Natural killer cell (primary cell): Measurements from ENCODE around the gene ZC3H12C. TPM values are rescaled to one million over a fixed set of nuclear protein-coding genes. Genes with fewer than 3 reads are reported as not detected.

Source experiments
- ATAC-seq, 3 donors: fragments of 150-1000 bp in 2 of 3; fragments of 200-7000 bp in 1 of 3; cut with Tn5 transposase; 1 replicate in 1 of 3; 2 replicates in 2 of 3; pipeline ENCODE4 v1.10.0; 2021; ENCODE audit warnings: mild to moderate bottlenecking in 2 of 3, moderate library complexity in 2 of 3
- DNase-seq, 2 donors: peaks; one replicate each; pipeline versions ENCODE4 v3.0.0 to v3.0.0-alpha.2; 2013 to 2021; ENCODE audit warnings: mixed read lengths in 1 of 2
- H3K27ac ChIP-seq: one replicate; pipeline ENCODE4 v1.5.1; 2013; ENCODE audit warnings: mild to moderate bottlenecking, low read length
- H3K27me3 ChIP-seq: one replicate; pipeline ENCODE4 v1.6.1; 2013; ENCODE audit warnings: low read length; ENCODE audit not compliant: control insufficient read depth, insufficient read depth
- H3K36me3 ChIP-seq: one replicate; pipeline ENCODE4 v1.6.1; 2013; ENCODE audit warnings: low read length; ENCODE audit not compliant: control insufficient read depth, insufficient read depth
- H3K4me1 ChIP-seq: one replicate; pipeline ENCODE4 v1.6.1; 2013; ENCODE audit warnings: low read length; ENCODE audit not compliant: control insufficient read depth, insufficient read depth
- H3K4me3 ChIP-seq: one replicate; pipeline ENCODE4 v1.5.1; 2013; ENCODE audit warnings: low read length
- H3K9me3 ChIP-seq: one replicate; pipeline ENCODE4 v1.6.1; 2013; ENCODE audit warnings: low read length; ENCODE audit not compliant: control insufficient read depth, insufficient read depth
- H3K27ac Mint-ChIP-seq, 2 donors: one replicate each; pipeline ENCODE4 v1.8.0; 2022; ENCODE audit warnings: mild to moderate bottlenecking in 2 of 2, mixed read lengths in 2 of 2, moderate library complexity in 1 of 2
- H3K27me3 Mint-ChIP-seq, 2 donors: one replicate each; pipeline ENCODE4 v1.8.0; 2022; ENCODE audit warnings: low read depth in 2 of 2, mixed read lengths in 2 of 2
- H3K36me3 Mint-ChIP-seq: one replicate; pipeline ENCODE4 v1.8.0; 2022; ENCODE audit warnings: mixed read lengths
- H3K4me1 Mint-ChIP-seq, 2 donors: one replicate each; pipeline ENCODE4 v1.8.0; 2022; ENCODE audit warnings: mixed read lengths in 2 of 2
- H3K4me3 Mint-ChIP-seq: one replicate; pipeline ENCODE4 v1.8.0; 2022; ENCODE audit warnings: mild to moderate bottlenecking, moderate library complexity, mixed read lengths
- H3K9me3 Mint-ChIP-seq, 2 donors: one replicate each; pipeline ENCODE4 v1.8.0; 2022; ENCODE audit warnings: mixed read lengths in 2 of 2
- WGBS: methylation state at CpG from one replicate; pipeline ENCODE4 v1.1.7; 2013; ENCODE audit warnings: missing lambda C conversion rate; ENCODE audit not compliant: insufficient coverage; 5-methylcytosine and 5-hydroxymethylcytosine counted together
- intact Hi-C: fragments of 100-400 bp; cut with micrococcal nuclease; formaldehyde crosslinking; loops from one replicate; pipeline ENCODE4 v1.14.2; 2022
- total RNA-seq, 4 donors: library from RNA; stranded (reverse); fragments of 120-200 nt in 1 of 4; gene quantifications; one replicate each; pipeline versions ENCODE4 v1.2.3 to v1.2.4, GENCODE V29; 2013 to 2022
- TF ChIP-seq, protein P1 (sequence below): fragments of 200-600 bp; IDR thresholded peaks from one replicate; pipeline ENCODE4 v1.8.0; 2022; ENCODE audit warnings: antibody characterized with exemption

Gene ZC3H12C
- total RNA-seq, 3 donors from 2014 or later (not counting 1 experiment from before 2014, with no cell fraction given) = 0.16 to 0.45 TPM; not detected in 1

- no peaks in the 10 kb centered on the region for H3K27me3 ChIP-seq
- H3K4me3 ChIP-seq = no peak overlapping the region
- H3K9me3 ChIP-seq = peaks cover 2% of the 10 kb centered on the region
- no peak overlapping the region for H3K27ac ChIP-seq
- intact Hi-C loops = no loop called here
- H3K4me3 Mint-ChIP-seq = no peak overlapping the region
- no peaks in the 10 kb centered on the region for H3K36me3 ChIP-seq
- no peaks in the 10 kb centered on the region for H3K36me3 Mint-ChIP-seq
- no peak overlapping the region for H3K27ac Mint-ChIP-seq
- no peaks in the 10 kb centered on the region for H3K4me1 Mint-ChIP-seq
- 85% methylated on average over 2 of the region's 2 CpGs for WGBS
- DNase-seq (no peak), ATAC-seq (no peak)
- peaks cover 3% of the 10 kb centered on the region for H3K4me1 ChIP-seq
- TF ChIP-seq, protein P1, sequence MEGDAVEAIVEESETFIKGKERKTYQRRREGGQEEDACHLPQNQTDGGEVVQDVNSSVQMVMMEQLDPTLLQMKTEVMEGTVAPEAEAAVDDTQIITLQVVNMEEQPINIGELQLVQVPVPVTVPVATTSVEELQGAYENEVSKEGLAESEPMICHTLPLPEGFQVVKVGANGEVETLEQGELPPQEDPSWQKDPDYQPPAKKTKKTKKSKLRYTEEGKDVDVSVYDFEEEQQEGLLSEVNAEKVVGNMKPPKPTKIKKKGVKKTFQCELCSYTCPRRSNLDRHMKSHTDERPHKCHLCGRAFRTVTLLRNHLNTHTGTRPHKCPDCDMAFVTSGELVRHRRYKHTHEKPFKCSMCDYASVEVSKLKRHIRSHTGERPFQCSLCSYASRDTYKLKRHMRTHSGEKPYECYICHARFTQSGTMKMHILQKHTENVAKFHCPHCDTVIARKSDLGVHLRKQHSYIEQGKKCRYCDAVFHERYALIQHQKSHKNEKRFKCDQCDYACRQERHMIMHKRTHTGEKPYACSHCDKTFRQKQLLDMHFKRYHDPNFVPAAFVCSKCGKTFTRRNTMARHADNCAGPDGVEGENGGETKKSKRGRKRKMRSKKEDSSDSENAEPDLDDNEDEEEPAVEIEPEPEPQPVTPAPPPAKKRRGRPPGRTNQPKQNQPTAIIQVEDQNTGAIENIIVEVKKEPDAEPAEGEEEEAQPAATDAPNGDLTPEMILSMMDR = no peak
- H3K27me3 Mint-ChIP-seq = peaks cover 10% of the 10 kb centered on the region in 2 donors
- H3K9me3 Mint-ChIP-seq = no peaks in the 10 kb centered on the region
Measured at GRCh38 chr11:110071197-110071596, 22.0 kb upstream of the ZC3H12C start.

DNA sequence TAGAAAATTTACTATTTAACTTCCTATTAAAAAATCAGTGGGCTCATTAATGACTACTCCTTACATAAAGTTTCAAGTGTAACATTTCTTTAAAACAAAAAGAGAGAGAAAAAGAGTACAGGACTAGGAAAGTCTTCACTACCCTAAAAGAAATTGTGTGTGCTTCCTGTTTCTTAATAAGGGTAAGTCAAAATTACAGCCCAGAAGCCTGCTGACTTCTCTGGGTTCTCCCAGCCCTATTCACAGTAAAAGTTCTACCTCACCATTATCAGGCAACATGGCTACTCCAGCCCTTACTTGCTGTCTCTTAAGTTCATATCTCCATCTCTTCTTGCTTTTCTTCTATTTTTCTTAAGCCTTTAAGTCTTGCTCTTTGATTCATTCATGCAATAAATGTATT is 20.3 kb upstream of the ZC3H12C start:
- no peaks in the 10 kb centered on the region for H3K4me1 Mint-ChIP-seq
- no peak overlapping the region for H3K27ac Mint-ChIP-seq
- TF ChIP-seq, protein P1 = no peak
- H3K36me3 Mint-ChIP-seq = no peaks in the 10 kb centered on the region
- no peak for ATAC-seq
- no peak for DNase-seq
- Histone ChIP-seq H3K36me3 (no peaks in the 10 kb centered on the region), H3K27me3 (no peaks in the 10 kb centered on the region), H3K4me1 (peaks cover 3% of the 10 kb centered on the region), H3K4me3 (no peak overlapping the region), H3K9me3 (peaks cover 2% of the 10 kb centered on the region), H3K27ac (no peak overlapping the region)
- H3K27me3 Mint-ChIP-seq = peaks cover 10% of the 10 kb centered on the region in 2 donors
- H3K9me3 Mint-ChIP-seq = no peaks in the 10 kb centered on the region
- intact Hi-C loops = no loop called here
- no peak overlapping the region for H3K4me3 Mint-ChIP-seq

GRCh38 chr11:110074499-110074898 is 18.7 kb upstream of the ZC3H12C start:
- Histone ChIP-seq H3K36me3 (no peaks in the 10 kb centered on the region), H3K4me3 (no peak overlapping the region), H3K27ac (no peak overlapping the region), H3K9me3 (peaks cover 5% of the 10 kb centered on the region), H3K4me1 (peaks cover under 1% of the 10 kb centered on the region), H3K27me3 (no peaks in the 10 kb centered on the region)
- Mint-ChIP-seq H3K9me3 (no peaks in the 10 kb centered on the region), H3K27ac (no peak overlapping the region), H3K27me3 (peaks cover 10% of the 10 kb centered on the region in 2 donors), H3K4me1 (no peaks in the 10 kb centered on the region), H3K4me3 (no peak overlapping the region), H3K36me3 (no peaks in the 10 kb centered on the region)
- no peak for ATAC-seq
- WGBS = 92% methylated on average over 2 of the region's 7 CpGs
- intact Hi-C loops = no loop called here
- no peak for DNase-seq
- TF ChIP-seq, protein P1 = no peak

DNA sequence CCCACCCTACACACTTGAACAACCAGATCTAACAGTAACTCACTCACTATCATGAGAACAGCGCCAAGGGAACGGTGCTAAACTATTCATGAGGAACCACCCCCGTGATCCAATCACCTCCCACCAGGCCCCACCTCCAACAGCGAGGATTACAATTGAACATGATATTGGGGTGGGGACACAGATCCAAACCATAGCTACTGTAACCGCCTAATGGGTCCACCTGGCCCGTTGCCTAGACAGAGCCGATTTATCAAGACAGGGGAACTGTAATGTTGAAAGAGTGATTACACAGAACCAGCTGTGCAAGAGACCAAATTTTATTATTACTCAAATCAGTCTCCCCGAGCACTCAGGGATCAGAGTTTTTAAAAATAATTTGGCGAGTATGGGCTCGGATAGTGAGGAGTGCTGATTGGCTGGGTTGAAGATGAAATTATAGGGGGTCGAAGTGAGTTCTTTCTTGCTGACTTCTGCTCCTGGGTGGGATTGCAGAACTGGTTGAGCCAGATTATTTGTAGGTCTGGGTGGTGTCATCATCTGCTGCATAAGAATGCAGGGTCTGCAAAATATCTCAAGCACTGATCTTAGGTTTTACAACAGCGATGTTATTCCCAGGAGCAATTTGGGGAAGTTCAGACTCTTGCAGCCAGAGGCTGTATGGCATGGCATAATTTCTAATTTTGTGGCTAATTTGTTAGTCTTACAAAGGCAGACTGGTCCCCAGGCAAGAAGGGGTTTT is 17.9 kb upstream of the ZC3H12C start:
- Histone ChIP-seq H3K4me1 (no peaks in the 10 kb centered on the region), H3K27ac (no peak overlapping the region), H3K4me3 (no peak overlapping the region), H3K27me3 (no peaks in the 10 kb centered on the region), H3K36me3 (no peaks in the 10 kb centered on the region), H3K9me3 (peaks cover 5% of the 10 kb centered on the region)
- TF ChIP-seq, protein P1 = no peak
- no peak overlapping the region for H3K27ac Mint-ChIP-seq
- 87% methylated on average over 11 of the region's 12 CpGs for WGBS
- no peak overlapping the region for H3K4me3 Mint-ChIP-seq
- peaks cover 6% of the 10 kb centered on the region in 2 donors for H3K27me3 Mint-ChIP-seq
- intact Hi-C loops = no loop called here
- DNase-seq (no peak), ATAC-seq (no peak)
- H3K9me3 Mint-ChIP-seq = no peaks in the 10 kb centered on the region
- no peaks in the 10 kb centered on the region for H3K36me3 Mint-ChIP-seq
- no peaks in the 10 kb centered on the region for H3K4me1 Mint-ChIP-seq
